Measurements from ENCODE around the gene GID8. TPM values are rescaled to one million over a fixed set of nuclear protein-coding genes. Genes with fewer than 3 reads are reported as not detected.

The GID8 gene
- total and polyA plus RNA-seq, 2 of the 13 experiments (the other 11 are each of a cell fraction or from before 2014, with no cell fraction given) = 39.6 to 59.8 TPM

GRCh38 chr20:62916703-62917476, 21.1 kb upstream of the GID8 start (continued):
- TF ChIP-seq MED1 (CRISPR knock-in tag; IDR thresholded peaks at IDR 0.05) = peak; percentile 99
- TF ChIP-seq ZNF562 (CRISPR knock-in tag; IDR thresholded peaks at IDR 0.05; ENCODE audit: borderline replicate concordance) = no peak
- TF ChIP-seq YEATS4 (CRISPR knock-in tag; IDR thresholded peaks at IDR 0.05; ENCODE audit: borderline replicate concordance) = peak; percentile 90
- peak; percentile 67; the same call in 1 of the 2 replicates for TF ChIP-seq HIVEP1 (CRISPR knock-in tag; IDR thresholded peaks at IDR 0.05)
- TF ChIP-seq FOSL2 (CRISPR knock-in tag; IDR thresholded peaks at IDR 0.05) = peak; percentile 90
- peak; percentile 94 for TF ChIP-seq HNF4G (IDR thresholded peaks at IDR 0.05; ENCODE audit: borderline replicate concordance, low read depth, low read length)
- TF ChIP-seq HNF4G (CRISPR knock-in tag; IDR thresholded peaks at IDR 0.05; ENCODE audit: borderline replicate concordance, low read depth) = peak; percentile 99
- TF ChIP-seq NFIB (CRISPR knock-in tag; IDR thresholded peaks at IDR 0.05; ENCODE audit: borderline replicate concordance) = no peak
- peak; percentile 99 for TF ChIP-seq ZNF350 (CRISPR knock-in tag; IDR thresholded peaks at IDR 0.05; ENCODE audit: borderline replicate concordance, low read depth)
- TF ChIP-seq SATB2 (CRISPR knock-in tag; IDR thresholded peaks at IDR 0.05) = peak; percentile 82; the same call in 1 of the 2 replicates
- TF ChIP-seq ONECUT2 (CRISPR knock-in tag; IDR thresholded peaks at IDR 0.05) = 0 out of 2 replicates have a peak, but pooled peaks have one; percentile 44
- peak; percentile 95 for TF ChIP-seq ZEB1 (IDR thresholded peaks at IDR 0.05; ENCODE audit: insufficient replicate concordance, low read depth)
- peak; percentile 46; the same call in 1 of the 2 replicates for TF ChIP-seq ZFP36L1 (CRISPR knock-in tag; IDR thresholded peaks at IDR 0.05)
- peak; percentile 96 for TF ChIP-seq KDM1A (CRISPR knock-in tag; IDR thresholded peaks at IDR 0.05)
- peak; percentile 86; the same call in 1 of the 2 replicates for TF ChIP-seq ZNF646 (CRISPR knock-in tag; IDR thresholded peaks at IDR 0.05)
- TF ChIP-seq ZFYVE20 (CRISPR knock-in tag; IDR thresholded peaks at IDR 0.05; ENCODE audit: borderline replicate concordance, low read depth) = no peak
- peak; percentile 81; the same call in 1 of the 2 replicates for TF ChIP-seq MYC (CRISPR knock-in tag; IDR thresholded peaks at IDR 0.05; ENCODE audit: borderline replicate concordance)
- peak; percentile 68 for TF ChIP-seq ZNF263 (CRISPR knock-in tag; IDR thresholded peaks at IDR 0.05)
- no peak for TF ChIP-seq ZNF138 (CRISPR knock-in tag; IDR thresholded peaks at IDR 0.05; ENCODE audit: low read depth)
- TF ChIP-seq ZNF235 (CRISPR knock-in tag; IDR thresholded peaks at IDR 0.05; ENCODE audit: borderline replicate concordance) = 0 out of 2 replicates have a peak, but pooled peaks have one; percentile 19
- peak; percentile 98 for TF ChIP-seq ARID3A (IDR thresholded peaks at IDR 0.05; ENCODE audit: low read depth, low read length)
- peak; percentile 91; the same call in 1 of the 2 replicates for TF ChIP-seq AHR (CRISPR knock-in tag; IDR thresholded peaks at IDR 0.05)
- TF ChIP-seq MED13 (CRISPR knock-in tag; IDR thresholded peaks at IDR 0.05) = peak; percentile 81; the same call in 1 of the 2 replicates
